ENCODE results near the gene CAPZB. TPM values are rescaled to one million over a fixed set of nuclear protein-coding genes. Genes with fewer than 3 reads are reported as not detected.

CAPZB gene
- total and polyA plus RNA-seq, 12 donors: 99.7 to 386 (median 164) TPM

- TF ChIP-seq POLR2A (IDR thresholded peaks at IDR 0.05): no peak
- no peak for TF ChIP-seq CTCF (IDR thresholded peaks at IDR 0.05)
- H3K4me1 ChIP-seq (replicated peaks in 1 of 2): peaks cover 13 to 29% of the 10 kb centered on the region in 2 donors
Observed at GRCh38 chr1:19393046-19393445, 92.3 kb downstream of the CAPZB start.

GRCh38 chr1:19392221-19392620 is 93.1 kb downstream of the CAPZB start:
- Histone ChIP-seq H3K27me3 (no peaks in the 10 kb centered on the region), H3K9me3 (replicated peaks in 1 of 3) (no peaks in the 10 kb centered on the region), H3K4me1 (replicated peaks in 1 of 2) (peaks cover 13 to 29% of the 10 kb centered on the region in 2 donors), H3K4me3 (no peak overlapping the region), H3K27ac (peak overlapping the region in 1 of 5 donors; percentile 52), H3K36me3 (replicated peaks in 1 of 2) (no peaks in the 10 kb centered on the region)
- no peak for DNase-seq
- intact Hi-C loops (cut with DNase I): loop anchor here in 1 of 2 donors (5.0 kb wide), 1 partner anchor 260 kb away; no protein-coding TSS in a partner anchor
- TF ChIP-seq CTCF (IDR thresholded peaks at IDR 0.05): no peak
- TF ChIP-seq POLR2A (IDR thresholded peaks at IDR 0.05): no peak
- WGBS, 4 donors: 79 to 96% (median 86%) methylated on average over 9 of the region's 9 CpGs

More at GRCh38 chr1:19393046-19393445, 92.3 kb downstream of the CAPZB start:
- H3K27me3 ChIP-seq: no peaks in the 10 kb centered on the region
- no peaks in the 10 kb centered on the region for H3K9me3 ChIP-seq (replicated peaks in 1 of 3)
- H3K4me3 ChIP-seq: no peak overlapping the region
- H3K27ac ChIP-seq: no peak overlapping the region
- WGBS, 4 donors: 86 to 98% (median 91%) methylated on average over 6 to 14 of the region's 14 CpGs
- intact Hi-C loops (cut with DNase I): loop anchor here in 1 of 2 donors (5.0 kb wide), 1 partner anchor 259 kb away; no protein-coding TSS in a partner anchor
- no peaks in the 10 kb centered on the region for H3K36me3 ChIP-seq (replicated peaks in 1 of 2)
- DNase-seq: no peak

GRCh38 chr1:19391596-19391981 is 93.8 kb downstream of the CAPZB start:
- H3K4me3 ChIP-seq: peak overlapping the region in 1 of 4 donors; percentile 24
- H3K9me3 ChIP-seq (replicated peaks in 1 of 3): no peaks in the 10 kb centered on the region
- TF ChIP-seq CTCF (IDR thresholded peaks at IDR 0.05) (peak in 1 of 6 experiments; percentile 29), POLR2A (IDR thresholded peaks at IDR 0.05) (no peak)
- 19 to 27% (median 24%) methylated on average over 10 of the region's 10 CpGs for WGBS, 4 donors
- H3K36me3 ChIP-seq (replicated peaks in 1 of 2): no peaks in the 10 kb centered on the region
- peak in 1 of 7 donors; percentile 32 for DNase-seq
- peak overlapping the region in 4 of 5 donors; percentile 51 to 87 (median 52) for H3K27ac ChIP-seq
- H3K4me1 ChIP-seq (replicated peaks in 1 of 2): peaks cover 13 to 30% of the 10 kb centered on the region in 2 donors
- no peaks in the 10 kb centered on the region for H3K27me3 ChIP-seq
- intact Hi-C loops (cut with DNase I): loop anchor here in 1 of 2 donors (5.0 kb wide), 1 partner anchor 261 kb away; no protein-coding TSS in a partner anchor

- Histone ChIP-seq H3K36me3 (replicated peaks in 1 of 2) (no peaks in the 10 kb centered on the region), H3K4me3 (peak overlapping the region in 1 of 4 donors; percentile 24), H3K27ac (peak overlapping the region; percentile 39 to 87 (median 52)), H3K27me3 (no peaks in the 10 kb centered on the region), H3K9me3 (replicated peaks in 1 of 3) (no peaks in the 10 kb centered on the region), H3K4me1 (replicated peaks in 1 of 2) (peaks cover 13 to 35% of the 10 kb centered on the region in 2 donors)
- TF ChIP-seq POLR2A (IDR thresholded peaks at IDR 0.05) (no peak), CTCF (IDR thresholded peaks at IDR 0.05) (peak; percentile 64 to 92 (median 82))
- peak; percentile 58 to 90 (median 75) for DNase-seq
- intact Hi-C loops (cut with DNase I): loop anchor here in 1 of 2 donors (5.0 kb wide), 1 partner anchor 261 kb away; no protein-coding TSS in a partner anchor
- 13 to 21% (median 16%) methylated on average over 17 of the region's 17 CpGs for WGBS, 4 donors
Observed at GRCh38 chr1:19390901-19391595, 94.3 kb downstream of the CAPZB start.

Data from adrenal gland (tissue), 12 donors.